ENCODE results near the gene MED28.

Gene MED28

GRCh38 chr4:17667253-17667652 lies 52.8 kb downstream of the MED28 start:
- no peak overlapping the region for H3K4me3 ChIP-seq (ENCODE audit: low read depth, low read length)
- TF ChIP-seq, protein P1, sequence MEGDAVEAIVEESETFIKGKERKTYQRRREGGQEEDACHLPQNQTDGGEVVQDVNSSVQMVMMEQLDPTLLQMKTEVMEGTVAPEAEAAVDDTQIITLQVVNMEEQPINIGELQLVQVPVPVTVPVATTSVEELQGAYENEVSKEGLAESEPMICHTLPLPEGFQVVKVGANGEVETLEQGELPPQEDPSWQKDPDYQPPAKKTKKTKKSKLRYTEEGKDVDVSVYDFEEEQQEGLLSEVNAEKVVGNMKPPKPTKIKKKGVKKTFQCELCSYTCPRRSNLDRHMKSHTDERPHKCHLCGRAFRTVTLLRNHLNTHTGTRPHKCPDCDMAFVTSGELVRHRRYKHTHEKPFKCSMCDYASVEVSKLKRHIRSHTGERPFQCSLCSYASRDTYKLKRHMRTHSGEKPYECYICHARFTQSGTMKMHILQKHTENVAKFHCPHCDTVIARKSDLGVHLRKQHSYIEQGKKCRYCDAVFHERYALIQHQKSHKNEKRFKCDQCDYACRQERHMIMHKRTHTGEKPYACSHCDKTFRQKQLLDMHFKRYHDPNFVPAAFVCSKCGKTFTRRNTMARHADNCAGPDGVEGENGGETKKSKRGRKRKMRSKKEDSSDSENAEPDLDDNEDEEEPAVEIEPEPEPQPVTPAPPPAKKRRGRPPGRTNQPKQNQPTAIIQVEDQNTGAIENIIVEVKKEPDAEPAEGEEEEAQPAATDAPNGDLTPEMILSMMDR (IDR thresholded peaks at IDR 0.05; ENCODE audit: low read depth, low read length): no peak

DNA sequence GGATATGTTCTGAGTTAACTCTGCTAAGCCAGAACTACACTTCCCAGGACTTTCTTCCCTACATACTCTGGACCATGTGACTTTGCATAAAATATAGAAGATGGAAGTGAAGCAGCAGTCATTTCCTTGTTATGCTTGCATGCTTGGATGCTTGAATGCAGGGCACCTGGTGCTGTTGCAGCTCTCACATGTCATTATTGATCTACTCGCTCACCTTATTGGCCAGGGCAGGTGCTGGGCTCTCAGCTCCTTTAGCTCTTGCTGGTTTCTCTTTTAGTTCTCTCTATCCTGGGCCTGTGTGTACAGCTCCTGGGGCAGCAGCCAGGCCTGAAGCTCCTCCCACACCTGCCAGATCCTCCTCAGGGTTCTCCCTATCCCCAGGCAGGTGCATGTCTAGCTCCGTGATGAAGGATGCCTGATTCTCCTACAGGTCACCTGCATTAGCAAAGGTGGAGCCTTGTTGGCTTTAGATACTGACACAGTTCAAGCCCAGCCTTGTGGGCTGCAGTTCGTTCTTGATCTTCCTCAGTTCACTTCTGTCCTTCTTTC lies 53.3 kb downstream of the MED28 start:
- H3K4me3 ChIP-seq (ENCODE audit: low read depth, low read length): no peak overlapping the region
- TF ChIP-seq, protein P1 (IDR thresholded peaks at IDR 0.05; ENCODE audit: low read depth, low read length): no peak

DNA sequence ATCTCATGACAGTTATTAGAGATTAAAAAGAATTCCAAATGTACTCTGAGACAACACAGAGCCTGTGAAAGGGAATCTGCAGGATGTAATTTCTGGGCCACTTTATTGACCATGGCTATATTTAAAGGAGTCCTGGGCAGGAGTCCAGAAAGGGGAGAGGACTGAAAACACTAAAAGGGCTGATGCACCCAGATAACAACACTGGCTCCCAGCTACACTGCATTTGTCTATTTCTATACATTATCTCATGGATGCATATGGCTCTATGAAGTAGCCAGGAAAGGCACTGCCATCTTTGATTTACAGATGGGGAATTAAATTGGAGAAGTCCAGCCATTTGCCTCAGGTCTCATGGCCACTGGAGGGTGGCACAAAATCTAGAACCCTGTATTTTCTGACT lies 56.0 kb downstream of the MED28 start:
- H3K4me3 ChIP-seq (ENCODE audit: low read depth, low read length): no peak overlapping the region
- TF ChIP-seq, protein P1 (IDR thresholded peaks at IDR 0.05; ENCODE audit: low read depth, low read length): no peak

DNA sequence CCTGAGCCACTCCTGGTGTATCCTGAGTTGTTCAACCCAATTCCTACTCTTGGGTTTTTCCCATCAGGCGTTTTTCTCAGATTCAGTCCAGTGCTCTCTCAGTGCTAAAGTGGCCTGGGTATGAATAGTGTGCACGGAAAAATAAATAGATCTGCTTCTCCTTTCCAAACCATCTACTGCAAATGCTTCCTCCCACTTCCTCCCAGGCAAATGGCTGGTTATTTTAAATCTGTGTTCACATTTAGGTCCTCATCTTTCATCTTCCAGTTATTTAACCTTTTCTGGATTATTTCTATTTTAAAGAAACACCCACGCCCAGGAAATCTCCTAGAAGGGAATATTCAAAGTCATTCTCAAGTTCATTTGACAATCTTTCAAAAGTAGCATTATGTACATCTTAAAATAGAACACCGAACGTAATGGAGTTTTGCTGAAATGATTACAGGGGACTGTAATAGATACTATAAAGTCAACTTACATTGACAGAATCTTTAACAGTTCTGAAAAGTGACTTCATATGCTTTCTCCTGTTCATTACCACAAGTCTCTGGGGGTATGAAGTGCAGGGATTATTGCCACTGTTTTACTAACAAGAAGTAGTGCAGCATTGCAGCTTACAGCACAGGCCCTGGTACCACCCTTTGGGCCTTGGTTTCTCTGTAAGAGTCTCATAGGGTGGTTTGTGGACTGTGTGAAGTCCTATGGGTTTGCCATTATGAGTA lies 66.3 kb downstream of the MED28 start:
- TF ChIP-seq, protein P1 (IDR thresholded peaks at IDR 0.05; ENCODE audit: low read depth, low read length): no peak
- H3K4me3 ChIP-seq (ENCODE audit: low read depth, low read length): no peak overlapping the region

DNA sequence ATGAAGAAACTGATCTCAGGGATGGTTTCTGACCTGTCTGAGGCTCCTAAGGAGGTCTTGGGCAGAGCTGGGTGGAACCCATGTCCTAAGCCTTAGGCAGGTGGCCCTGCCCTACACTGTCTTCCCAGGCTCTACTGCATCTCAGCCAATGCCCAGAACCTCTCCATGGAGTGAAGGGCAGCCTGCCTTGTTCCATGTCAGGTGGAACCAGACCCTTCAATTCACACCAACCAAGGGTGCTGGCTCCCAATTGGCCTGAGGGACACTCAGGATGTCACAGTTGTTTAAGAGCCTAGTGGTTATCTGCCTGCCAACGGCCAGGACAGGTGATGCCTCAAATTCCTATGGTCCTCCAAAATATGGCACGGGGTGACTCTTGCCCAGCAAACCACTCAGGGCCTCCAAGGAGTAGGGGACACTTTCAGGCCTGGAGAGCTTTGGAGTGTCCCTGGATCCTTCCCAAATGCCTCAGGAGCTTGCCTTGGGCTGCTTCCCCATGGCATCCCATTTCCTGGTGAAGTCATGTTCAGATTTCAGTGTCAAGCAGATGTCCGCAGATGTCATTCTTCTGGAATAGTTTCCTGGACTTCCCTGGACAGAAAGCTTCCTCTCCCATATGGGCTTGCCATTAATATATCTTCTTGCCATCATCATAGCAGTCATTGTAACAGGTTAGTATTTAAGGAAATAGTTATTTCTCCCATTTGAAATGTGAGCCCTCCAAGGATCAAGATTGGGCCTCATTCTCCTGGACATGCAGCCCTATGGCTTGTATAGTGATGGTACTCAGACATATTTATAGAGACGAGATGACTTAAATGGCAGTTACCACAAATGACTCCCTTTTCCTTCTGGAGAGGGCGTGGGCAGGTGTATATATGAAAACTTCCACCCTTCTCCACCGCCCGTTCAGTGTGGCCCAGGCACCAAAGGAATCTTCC lies 67.1 kb downstream of the MED28 start:
- H3K4me3 ChIP-seq (ENCODE audit: low read depth, low read length): no peak overlapping the region

GRCh38 chr4:17682222-17682566 lies 67.8 kb downstream of the MED28 start:
- TF ChIP-seq, protein P1 (IDR thresholded peaks at IDR 0.05; ENCODE audit: low read depth, low read length): no peak
- no peak overlapping the region for H3K4me3 ChIP-seq (ENCODE audit: low read depth, low read length)

More for the DNA sequence above, 67.1 kb downstream of the MED28 start:
- TF ChIP-seq, protein P1 (IDR thresholded peaks at IDR 0.05; ENCODE audit: low read depth, low read length): no peak
